ENCODE results near the gene DDX19B.
A peak's percentile ranks its signal among the peaks of the same experiment; 100 is the strongest.

The DDX19B gene

GRCh38 chr16:70380919-70381603, 82.1 kb downstream of the DDX19B start:
- ChIA-PET CTCF (interaction anchor here (0.7 to 1.3 kb wide), 5 partner anchors 11 to 144 kb away, joined by 3 to 4 read pairs (median 3); no protein-coding TSS in a partner anchor), POLR2A (interaction anchor here (0.6 to 3.7 kb wide), 32 partner anchors 11 to 289 kb away, joined by 3 to 42 read pairs (median 5); partner anchors contain the start of genes AARS1, COG4, DDX19A and FCSK)
- Histone ChIP-seq H3K9me3 (ENCODE audit: control insufficient read depth, insufficient read depth, low read depth, low read length) (no peaks in the 10 kb centered on the region), H3K36me3 (ENCODE audit: control insufficient read depth in 2 of 2, insufficient read depth in 1 of 2, low read length in 2 of 2) (peaks cover 20 to 26% of the 10 kb centered on the region in 2 experiments), H3K27ac (ENCODE audit: extremely low read depth, low read depth, low read length) (peak overlapping the region; percentile 88), H3K4me1 (ENCODE audit: control insufficient read depth, insufficient read depth, low read length) (peaks cover 3% of the 10 kb centered on the region; the same call in 1 of the 2 replicates), H3K4me3 (ENCODE audit: low read depth, low read length) (peak overlapping the region; percentile 57)
- TF ChIP-seq ZNF404 (tag by site-specific recombination; IDR thresholded peaks at IDR 0.05) (no peak), ZBTB48 (tag by site-specific recombination; IDR thresholded peaks at IDR 0.05) (peak; percentile 53; the same call in 1 of the 2 replicates), ZBTB7A (tag by site-specific recombination; IDR thresholded peaks at IDR 0.05; ENCODE audit: low read depth) (peak; percentile 61; the same call in 1 of the 2 replicates), ZNF2 (tag by site-specific recombination; IDR thresholded peaks at IDR 0.05) (peak; percentile 53; the same call in 1 of the 2 replicates), ZNF146 (tag by site-specific recombination; IDR thresholded peaks at IDR 0.05) (0 out of 2 replicates have a peak, but pooled peaks have one; percentile 4), ZXDB (tag by site-specific recombination; IDR thresholded peaks at IDR 0.05) (0 out of 2 replicates have a peak, but pooled peaks have one; percentile 20), BCL11B (tag by site-specific recombination; IDR thresholded peaks at IDR 0.05; ENCODE audit: low read depth) (peak; percentile 5; the same call in 1 of the 2 replicates), IKZF3 (tag by site-specific recombination; IDR thresholded peaks at IDR 0.05) (peak; percentile 53; the same call in 1 of the 2 replicates), ZNF366 (tag by site-specific recombination; conservative IDR thresholded peaks at IDR 0.05) (peak; percentile 81), TCF7L2 (IDR thresholded peaks at IDR 0.05; ENCODE audit: borderline replicate concordance, low read depth, low read length) (no peak), YY1 (tag by site-specific recombination; IDR thresholded peaks at IDR 0.05) (0 out of 2 replicates have a peak, but pooled peaks have one; percentile 64), ZNF341 (tag by site-specific recombination; IDR thresholded peaks at IDR 0.05; ENCODE audit: low read depth) (0 out of 2 replicates have a peak, but pooled peaks have one; percentile 17), ZNF548 (tag by site-specific recombination; IDR thresholded peaks at IDR 0.05) (no peak), GLI2 (tag by site-specific recombination; IDR thresholded peaks at IDR 0.05; ENCODE audit: borderline replicate concordance, low read depth) (no peak), CTCF (tag by site-specific recombination; IDR thresholded peaks at IDR 0.05) (peak; percentile 89), YY2 (tag by site-specific recombination; IDR thresholded peaks at IDR 0.05) (peak; percentile 83), GLIS2 (tag by site-specific recombination; IDR thresholded peaks at IDR 0.05) (peak; percentile 82), KLF16 (tag by site-specific recombination; IDR thresholded peaks at IDR 0.05) (peak; percentile 72; the same call in 1 of the 2 replicates), SP3 (tag by site-specific recombination; IDR thresholded peaks at IDR 0.05) (peak; percentile 59; the same call in 1 of the 2 replicates), ZNF433 (tag by site-specific recombination; IDR thresholded peaks at IDR 0.05; ENCODE audit: low read depth) (no peak), SP2 (tag by site-specific recombination; IDR thresholded peaks at IDR 0.05) (peak; percentile 94), ZNF561 (tag by site-specific recombination; IDR thresholded peaks at IDR 0.05; ENCODE audit: borderline replicate concordance) (peak; percentile 92)
- TF ChIP-seq, protein P1, sequence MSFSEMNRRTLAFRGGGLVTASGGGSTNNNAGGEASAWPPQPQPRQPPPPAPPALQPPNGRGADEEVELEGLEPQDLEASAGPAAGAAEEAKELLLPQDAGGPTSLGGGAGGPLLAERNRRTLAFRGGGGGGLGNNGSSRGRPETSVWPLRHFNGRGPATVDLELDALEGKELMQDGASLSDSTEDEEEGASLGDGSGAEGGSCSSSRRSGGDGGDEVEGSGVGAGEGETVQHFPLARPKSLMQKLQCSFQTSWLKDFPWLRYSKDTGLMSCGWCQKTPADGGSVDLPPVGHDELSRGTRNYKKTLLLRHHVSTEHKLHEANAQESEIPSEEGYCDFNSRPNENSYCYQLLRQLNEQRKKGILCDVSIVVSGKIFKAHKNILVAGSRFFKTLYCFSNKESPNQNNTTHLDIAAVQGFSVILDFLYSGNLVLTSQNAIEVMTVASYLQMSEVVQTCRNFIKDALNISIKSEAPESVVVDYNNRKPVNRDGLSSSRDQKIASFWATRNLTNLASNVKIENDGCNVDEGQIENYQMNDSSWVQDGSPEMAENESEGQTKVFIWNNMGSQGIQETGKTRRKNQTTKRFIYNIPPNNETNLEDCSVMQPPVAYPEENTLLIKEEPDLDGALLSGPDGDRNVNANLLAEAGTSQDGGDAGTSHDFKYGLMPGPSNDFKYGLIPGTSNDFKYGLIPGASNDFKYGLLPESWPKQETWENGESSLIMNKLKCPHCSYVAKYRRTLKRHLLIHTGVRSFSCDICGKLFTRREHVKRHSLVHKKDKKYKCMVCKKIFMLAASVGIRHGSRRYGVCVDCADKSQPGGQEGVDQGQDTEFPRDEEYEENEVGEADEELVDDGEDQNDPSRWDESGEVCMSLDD (tag by site-specific recombination; IDR thresholded peaks at IDR 0.05): peak; percentile 37; the same call in 1 of the 2 replicates
- TF ChIP-seq, protein P2, sequence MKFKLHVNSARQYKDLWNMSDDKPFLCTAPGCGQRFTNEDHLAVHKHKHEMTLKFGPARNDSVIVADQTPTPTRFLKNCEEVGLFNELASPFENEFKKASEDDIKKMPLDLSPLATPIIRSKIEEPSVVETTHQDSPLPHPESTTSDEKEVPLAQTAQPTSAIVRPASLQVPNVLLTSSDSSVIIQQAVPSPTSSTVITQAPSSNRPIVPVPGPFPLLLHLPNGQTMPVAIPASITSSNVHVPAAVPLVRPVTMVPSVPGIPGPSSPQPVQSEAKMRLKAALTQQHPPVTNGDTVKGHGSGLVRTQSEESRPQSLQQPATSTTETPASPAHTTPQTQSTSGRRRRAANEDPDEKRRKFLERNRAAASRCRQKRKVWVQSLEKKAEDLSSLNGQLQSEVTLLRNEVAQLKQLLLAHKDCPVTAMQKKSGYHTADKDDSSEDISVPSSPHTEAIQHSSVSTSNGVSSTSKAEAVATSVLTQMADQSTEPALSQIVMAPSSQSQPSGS (tag by site-specific recombination; IDR thresholded peaks at IDR 0.05; ENCODE audit: low read depth): no peak
- TF ChIP-seq, protein P3, sequence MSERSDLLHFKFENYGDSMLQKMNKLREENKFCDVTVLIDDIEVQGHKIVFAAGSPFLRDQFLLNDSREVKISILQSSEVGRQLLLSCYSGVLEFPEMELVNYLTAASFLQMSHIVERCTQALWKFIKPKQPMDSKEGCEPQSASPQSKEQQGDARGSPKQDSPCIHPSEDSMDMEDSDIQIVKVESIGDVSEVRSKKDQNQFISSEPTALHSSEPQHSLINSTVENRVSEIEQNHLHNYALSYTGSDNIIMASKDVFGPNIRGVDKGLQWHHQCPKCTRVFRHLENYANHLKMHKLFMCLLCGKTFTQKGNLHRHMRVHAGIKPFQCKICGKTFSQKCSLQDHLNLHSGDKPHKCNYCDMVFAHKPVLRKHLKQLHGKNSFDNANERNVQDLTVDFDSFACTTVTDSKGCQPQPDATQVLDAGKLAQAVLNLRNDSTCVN (tag by site-specific recombination; optimal IDR thresholded peaks at IDR 0.05): no peak

Measured in HEK293 (cell line).